ENCODE data around the gene IQCH. TPM values are rescaled to one million over a fixed set of nuclear protein-coding genes. Genes with fewer than 3 reads are reported as not detected.

Gene IQCH
- total and polyA plus RNA-seq, 2 of the 4 experiments (the other 2 are of a cell fraction) = 0.60 to 2.5 TPM

DNA sequence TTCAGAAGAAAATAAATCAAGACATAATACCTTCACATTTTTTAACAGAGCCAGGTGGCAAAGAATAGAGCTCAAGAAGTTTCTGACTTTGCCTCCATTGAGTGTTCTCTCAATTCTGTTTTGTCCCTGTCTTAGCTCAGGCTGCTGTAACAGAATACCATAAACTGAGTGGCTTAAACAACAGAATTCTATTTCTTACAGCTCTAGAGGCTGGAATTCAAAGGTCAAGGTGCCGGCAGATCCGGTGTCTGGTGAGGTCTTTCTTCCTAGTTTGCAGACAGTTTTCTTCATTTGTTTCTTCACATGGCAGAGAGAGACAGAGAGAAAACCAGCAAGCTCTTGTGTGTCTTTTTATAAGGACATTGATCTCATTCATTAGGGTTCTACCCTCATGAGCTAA is 25.6 kb downstream of the IQCH start:
- H2BK15ac ChIP-seq (ENCODE audit: low read depth, low read length) = no peak overlapping the region
- H3K4me2 ChIP-seq (ENCODE audit: low read depth, low read length) = no peak overlapping the region
- no peaks in the 10 kb centered on the region for H3K27me3 ChIP-seq (ENCODE audit: control insufficient read depth, insufficient read depth, low read length)
- ATAC-seq (ENCODE audit: low read depth) = peak; percentile 79
- TF ChIP-seq USF2 (IDR thresholded peaks at IDR 0.05; ENCODE audit: low read depth, low read length) (no peak), MAZ (IDR thresholded peaks at IDR 0.05; ENCODE audit: borderline replicate concordance, low read depth, low read length) (no peak), FOS (IDR thresholded peaks at IDR 0.05; ENCODE audit: low read depth, low read length) (no peak), MXI1 (IDR thresholded peaks at IDR 0.05; ENCODE audit: borderline replicate concordance, low read depth, low read length) (no peak), CHD1 (IDR thresholded peaks at IDR 0.05; ENCODE audit: low read depth, low read length) (no peak), POLR2A (IDR thresholded peaks at IDR 0.05; ENCODE audit: low read depth, low read length) (no peak), MAFK (IDR thresholded peaks at IDR 0.05; ENCODE audit: low read depth, low read length) (no peak), RAD21 (IDR thresholded peaks at IDR 0.05; ENCODE audit: low read length) (no peak), BHLHE40 (IDR thresholded peaks at IDR 0.05; ENCODE audit: low read depth, low read length) (no peak), NFE2L2 (IDR thresholded peaks at IDR 0.05; ENCODE audit: low read depth, low read length) (no peak), RFX5 (IDR thresholded peaks at IDR 0.05; ENCODE audit: low read depth, low read length) (no peak), RCOR1 (IDR thresholded peaks at IDR 0.05; ENCODE audit: insufficient replicate concordance, low read length) (no peak), ELK1 (IDR thresholded peaks at IDR 0.05; ENCODE audit: borderline replicate concordance, low read depth, low read length) (no peak)
- TF ChIP-seq, protein P1, sequence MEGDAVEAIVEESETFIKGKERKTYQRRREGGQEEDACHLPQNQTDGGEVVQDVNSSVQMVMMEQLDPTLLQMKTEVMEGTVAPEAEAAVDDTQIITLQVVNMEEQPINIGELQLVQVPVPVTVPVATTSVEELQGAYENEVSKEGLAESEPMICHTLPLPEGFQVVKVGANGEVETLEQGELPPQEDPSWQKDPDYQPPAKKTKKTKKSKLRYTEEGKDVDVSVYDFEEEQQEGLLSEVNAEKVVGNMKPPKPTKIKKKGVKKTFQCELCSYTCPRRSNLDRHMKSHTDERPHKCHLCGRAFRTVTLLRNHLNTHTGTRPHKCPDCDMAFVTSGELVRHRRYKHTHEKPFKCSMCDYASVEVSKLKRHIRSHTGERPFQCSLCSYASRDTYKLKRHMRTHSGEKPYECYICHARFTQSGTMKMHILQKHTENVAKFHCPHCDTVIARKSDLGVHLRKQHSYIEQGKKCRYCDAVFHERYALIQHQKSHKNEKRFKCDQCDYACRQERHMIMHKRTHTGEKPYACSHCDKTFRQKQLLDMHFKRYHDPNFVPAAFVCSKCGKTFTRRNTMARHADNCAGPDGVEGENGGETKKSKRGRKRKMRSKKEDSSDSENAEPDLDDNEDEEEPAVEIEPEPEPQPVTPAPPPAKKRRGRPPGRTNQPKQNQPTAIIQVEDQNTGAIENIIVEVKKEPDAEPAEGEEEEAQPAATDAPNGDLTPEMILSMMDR (conservative IDR thresholded peaks at IDR 0.05; ENCODE audit: low read depth, low read length) = no peak
- no peak overlapping the region for H4K8ac ChIP-seq (ENCODE audit: low read depth in 2 of 2, low read length in 2 of 2)
- no peaks in the 10 kb centered on the region for H3K79me1 ChIP-seq (ENCODE audit: low read depth in 1 of 2, low read length in 2 of 2)
- H3K27ac ChIP-seq (ENCODE audit: insufficient read depth, low read length) = no peak overlapping the region
- no peak overlapping the region for H4K91ac ChIP-seq (ENCODE audit: insufficient read depth, low read depth, low read length)
- no peak overlapping the region for H2BK120ac ChIP-seq (ENCODE audit: low read depth, low read length)
- H4K5ac ChIP-seq (ENCODE audit: low read depth, low read length) = no peak overlapping the region
- H3K36me3 ChIP-seq (ENCODE audit: control insufficient read depth, insufficient read depth, low read length) = no peaks in the 10 kb centered on the region
- DNase-seq = peak; percentile 2
- no peak overlapping the region for H2AK9ac ChIP-seq (replicated peaks; ENCODE audit: low read depth, low read length, poor library complexity)
- no peak overlapping the region for H3K14ac ChIP-seq (replicated peaks; ENCODE audit: low read depth, low read length)
- H3K56ac ChIP-seq (ENCODE audit: extremely low read depth, insufficient read depth, low read length) = no peak overlapping the region
- no peak overlapping the region for H3K4me3 ChIP-seq (ENCODE audit: insufficient read depth, low read depth, low read length)
- H2AFZ ChIP-seq (replicated peaks; ENCODE audit: low read length, poor library complexity) = no peak overlapping the region
- no peak overlapping the region for H2BK20ac ChIP-seq (ENCODE audit: low read depth, low read length)
- no peak overlapping the region for H3K23ac ChIP-seq (ENCODE audit: low read depth, low read length)
- H3K9me3 ChIP-seq (ENCODE audit: control insufficient read depth, insufficient read depth, low read length) = no peaks in the 10 kb centered on the region
- ChIA-PET CTCF (no interaction called here), POLR2A (ENCODE audit: unreplicated experiment) (no interaction called here)
- no peak overlapping the region for H3K18ac ChIP-seq (ENCODE audit: low read depth, low read length)
- H3K4ac ChIP-seq (ENCODE audit: low read depth, low read length) = no peak overlapping the region
- H3K4me1 ChIP-seq (ENCODE audit: control insufficient read depth, insufficient read depth, low read length) = no peaks in the 10 kb centered on the region; the same call in 1 of the 2 replicates
- dilution Hi-C loops (cut with HindIII; ENCODE audit: low sequenced_read_pairs, unreplicated experiment) = no loop called here
- in situ Hi-C loops (cut with MboI; ENCODE audit: low sequenced_read_pairs) = no loop called here
- WGBS, 2 experiments (ENCODE audit: extremely low coverage in 2 of 2, insufficient read length in 1 of 2) = no CpG with 5 or more reads among the region's 2 CpGs
- intact Hi-C loops (cut with micrococcal nuclease) = no loop called here
- no peak overlapping the region for H2AK5ac ChIP-seq (ENCODE audit: low read depth, low read length)
- H4K20me1 ChIP-seq (ENCODE audit: insufficient read depth, low read length) = no peaks in the 10 kb centered on the region
- no TSS peak for BruUV-seq (replicated peaks)
- no peak overlapping the region for H2BK5ac ChIP-seq (ENCODE audit: low read depth, low read length, poor library complexity, severe bottlenecking)
- H3K9me1 ChIP-seq (ENCODE audit: insufficient read depth, low read length) = no peaks in the 10 kb centered on the region
- H3K9ac ChIP-seq (ENCODE audit: low read depth, low read length) = no peak overlapping the region
